AG08395 (cell line): ENCODE data around the gene FMR1NB.

ENCODE experiments used
- DNase-seq: peaks from one replicate; pipeline ENCODE4 v3.0.0; 2012; ENCODE audit warnings: mixed read lengths, low spot score

FMR1NB gene

DNA sequence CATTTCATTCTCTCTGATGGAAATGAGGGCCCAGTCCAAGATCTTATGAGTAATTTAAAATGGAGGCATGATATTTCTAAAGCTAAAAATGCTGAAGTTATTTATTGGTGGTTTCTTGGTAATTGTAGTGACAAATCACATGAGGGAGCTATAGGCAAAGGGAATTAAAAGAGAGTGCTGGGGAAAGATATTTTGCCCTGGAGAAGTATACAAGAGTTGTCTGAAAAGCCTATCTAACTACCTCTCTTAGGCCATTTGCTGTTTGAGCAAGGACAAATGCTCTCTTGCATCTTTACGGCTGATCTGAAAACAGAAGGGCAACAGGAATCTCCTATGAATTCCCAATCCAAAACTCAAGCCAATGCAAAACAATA lies 89.4 kb downstream of the FMR1NB start:
- no peak for DNase-seq
